Endothelial cell of umbilical vein (primary cell): Measurements from ENCODE around the gene ANKS1A. TPM values are rescaled to one million over a fixed set of nuclear protein-coding genes. Genes with fewer than 3 reads are reported as not detected.

Source experiments
- BruUV-seq: library from RNA; stranded (reverse); fragments of 400-500 nt; replicated peaks from 2 replicates; lab custom pipeline; 2021; lab: Mats Ljungman, UMichigan
- CTCF ChIA-PET: fragments of 300-600, 350-600 bp; sonication (Branson Sonifier 250); formaldehyde crosslinking; loops from one replicate; lab custom pipeline; 2021; ENCODE audit warnings: antibody characterized with exemption, inconsistent platforms; lab: Charles Lee
- POLR2A ChIA-PET: fragments of 300-600, 350-600 bp; sonication (Branson Sonifier 250); formaldehyde crosslinking; loops from one replicate; lab custom pipeline; 2021; ENCODE audit warnings: antibody characterized with exemption, inconsistent platforms; lab: Charles Lee
- DNase-seq: peaks from one replicate; pipeline ENCODE4 v3.0.0-alpha.2; 2011; ENCODE audit warnings: low read depth, low spot score
- FAIRE-seq: peaks from 2 replicates; lab custom pipeline; 2011; peaks lifted over from hg19 to GRCh38; lab: Jason Lieb, UNC
- H2AFZ ChIP-seq: 2 replicates; pipeline ENCODE4 v1.6.0; 2012; ENCODE audit warnings: low read depth, low read length, control low read depth, inconsistent platforms
- H3K27ac ChIP-seq: 2 replicates; pipeline ENCODE4 v1.5.1; 2011; ENCODE audit warnings: low read depth, mild to moderate bottlenecking, control low read depth, low read length, moderate library complexity; ENCODE audit not compliant: insufficient read depth
- H3K27me3 ChIP-seq, 2 experiments: 2 replicates each; pipeline versions ENCODE4 v1.6.0 to v1.6.1; 2011; ENCODE audit warnings: low read length in 2 of 2, mixed read lengths in 1 of 2; ENCODE audit not compliant: control insufficient read depth in 2 of 2, insufficient read depth in 2 of 2
- H3K36me3 ChIP-seq, 2 experiments: 2 replicates in 1 of 2; 3 replicates in 1 of 2; pipeline ENCODE4 v1.5.1; 2011; ENCODE audit warnings: low read length in 2 of 2, mild to moderate bottlenecking in 1 of 2, moderate library complexity in 1 of 2; ENCODE audit not compliant: control insufficient read depth in 2 of 2, insufficient read depth in 2 of 2; ENCODE audit errors: extremely low read depth in 1 of 2
- H3K4me1 ChIP-seq: 3 replicates; pipeline ENCODE4 v1.5.1; 2011; ENCODE audit warnings: mild to moderate bottlenecking, low read length; ENCODE audit not compliant: control insufficient read depth, insufficient read depth; ENCODE audit errors: extremely low read depth
- H3K4me2 ChIP-seq: 2 replicates; pipeline ENCODE4 v1.6.1; 2011; ENCODE audit warnings: low read length, control low read depth, mixed read lengths; ENCODE audit not compliant: insufficient read depth
- H3K4me3 ChIP-seq, 3 experiments: fragments of 200-600 bp in 1 of 3; sonication (generic), shearing (Covaris generic) in 1 of 3; replicated peaks in 1 of 3; 2 replicates each; pipeline ENCODE4 v1.5.1; 2011 to 2016; ENCODE audit warnings: control low read depth in 3 of 3, low read length in 3 of 3, mild to moderate bottlenecking in 2 of 3, inconsistent platforms in 1 of 3, low read depth in 1 of 3, moderate library complexity in 1 of 3; ENCODE audit not compliant: insufficient read depth in 1 of 3
- H3K79me2 ChIP-seq: 2 replicates; pipeline ENCODE4 v1.6.0; 2012; ENCODE audit warnings: low read length, inconsistent platforms; ENCODE audit not compliant: control insufficient read depth, insufficient read depth
- H3K9ac ChIP-seq: replicated peaks from 2 replicates; pipeline ENCODE3; 2011; ENCODE audit warnings: low read length, control low read depth; ENCODE audit not compliant: insufficient read depth; ENCODE audit errors: extremely low read depth
- H3K9me1 ChIP-seq: replicated peaks from 3 replicates; pipeline ENCODE4 v1.6.0; 2011; ENCODE audit warnings: mild to moderate bottlenecking, low read length; ENCODE audit not compliant: control insufficient read depth, insufficient read depth; ENCODE audit errors: extremely low read depth
- H3K9me3 ChIP-seq: replicated peaks from 2 replicates; pipeline ENCODE4 v1.5.1; 2012; ENCODE audit warnings: low read length, inconsistent platforms; ENCODE audit not compliant: control insufficient read depth, insufficient read depth
- H4K20me1 ChIP-seq: replicated peaks from 2 replicates; pipeline ENCODE3; 2011; ENCODE audit warnings: mild to moderate bottlenecking, low read length; ENCODE audit not compliant: control insufficient read depth, insufficient read depth; ENCODE audit errors: extremely low read depth
- CTCF ChIP-seq, 2 donors: IDR thresholded peaks; 1 replicate in 1 of 2; 2 replicates in 1 of 2; pipeline ENCODE4 v1.5.1; 2011; ENCODE audit warnings: low read length in 2 of 2, mild to moderate bottlenecking in 2 of 2, moderate library complexity in 2 of 2, control low read depth in 1 of 2, inconsistent platforms in 1 of 2, low read depth in 1 of 2; ENCODE audit not compliant: insufficient read depth in 1 of 2; ENCODE audit errors: extremely low read depth in 1 of 2
- EZH2 ChIP-seq: IDR thresholded peaks from 2 replicates; pipeline ENCODE4 v1.6.1; 2012; ENCODE audit warnings: borderline replicate concordance, low read depth, mild to moderate bottlenecking, moderate library complexity, low read length, inconsistent platforms; ENCODE audit not compliant: severe bottlenecking
- FOS ChIP-seq: IDR thresholded peaks from 2 replicates; pipeline ENCODE4 v1.6.1; 2011; ENCODE audit warnings: mild to moderate bottlenecking, low read length, moderate library complexity, borderline replicate concordance; ENCODE audit not compliant: insufficient read depth
- GATA2 ChIP-seq: IDR thresholded peaks from 2 replicates; pipeline ENCODE4 v1.7.0; 2011; ENCODE audit warnings: low read depth, mild to moderate bottlenecking, moderate library complexity, mixed read lengths, low read length; ENCODE audit not compliant: insufficient read length, insufficient read depth
- JUN ChIP-seq: IDR thresholded peaks from 2 replicates; pipeline ENCODE4 v1.6.1; 2011; ENCODE audit warnings: borderline replicate concordance, low read depth; ENCODE audit not compliant: insufficient read length, insufficient read depth
- MAX ChIP-seq: IDR thresholded peaks from 2 replicates; pipeline ENCODE4 v1.6.1; 2011; ENCODE audit not compliant: insufficient read depth, insufficient read length
- MYC ChIP-seq: IDR thresholded peaks from one replicate; pipeline ENCODE4 v1.6.1; 2011; ENCODE audit warnings: mild to moderate bottlenecking, low read depth, low read length
- POLR2A ChIP-seq: IDR thresholded peaks from 2 replicates; pipeline ENCODE4 v1.6.1; 2012; ENCODE audit warnings: low read depth, mild to moderate bottlenecking, control low read depth, low read length
- POLR2AphosphoS5 ChIP-seq: IDR thresholded peaks from 2 replicates; pipeline ENCODE4 v1.6.1; 2012; ENCODE audit warnings: low read depth, mild to moderate bottlenecking, control low read depth, low read length, moderate library complexity; ENCODE audit not compliant: insufficient read depth
- dilution Hi-C: fragments of 300-500 bp; cut with MboI; formaldehyde crosslinking; loops from one replicate; pipeline ENCODE4 v1.15.0; 2019; ENCODE audit warnings: low sequenced_read_pairs; ENCODE audit not compliant: extremely low pct_ligation_motif_present
- intact Hi-C: fragments of 100-400 bp; cut with micrococcal nuclease; formaldehyde crosslinking; loops from one replicate; pipeline ENCODE4 v1.10.0; 2022
- polyA plus RNA-seq, 4 experiments: library from polyadenylated mRNA; depleted of rRNA in 3 of 4; stranded (reverse) in 3 of 4; unstranded in 1 of 4; fragments of >200 nt; gene quantifications; 2 replicates each; pipeline versions ENCODE4 v1.2.1 to v1.2.3, GENCODE V29; 2011 to 2012; ENCODE audit warnings: missing spikeins in 1 of 4
- total RNA-seq: library from RNA; stranded (reverse); gene quantifications from 2 replicates; pipeline ENCODE4 v1.2.3, GENCODE V29; 2021

The ANKS1A gene
- total and polyA plus RNA-seq, 2 donors (not counting 3 experiments of a cell fraction or from before 2014, with no cell fraction given) = 8.9 to 26.1 TPM

GRCh38 chr6:34928695-34929094, 39.6 kb downstream of the ANKS1A start:
- CTCF ChIA-PET = no interaction called here

More at GRCh38 chr6:34928695-34929094, 39.6 kb downstream of the ANKS1A start:
- POLR2A ChIA-PET = no interaction called here
- H3K9ac ChIP-seq = no peak overlapping the region
- H2AFZ ChIP-seq = no peak overlapping the region
- no TSS peak for BruUV-seq
- DNase-seq (no peak), FAIRE-seq (no peak)
- H3K79me2 ChIP-seq = no peaks in the 10 kb centered on the region
- intact Hi-C loops (no loop called here), dilution Hi-C loops (no loop called here)
- H3K27ac ChIP-seq = no peak overlapping the region
- no peaks in the 10 kb centered on the region for H4K20me1 ChIP-seq
- H3K36me3 ChIP-seq = no peaks in the 10 kb centered on the region
- H3K4me1 ChIP-seq = no peaks in the 10 kb centered on the region
- no peaks in the 10 kb centered on the region for H3K27me3 ChIP-seq
- no peak overlapping the region for H3K4me2 ChIP-seq
- no peak for TF ChIP-seq EZH2
- TF ChIP-seq MAX = no peak
- TF ChIP-seq JUN = no peak
- TF ChIP-seq POLR2A = no peak
- no peak for TF ChIP-seq FOS
- no peak for TF ChIP-seq POLR2AphosphoS5
- TF ChIP-seq CTCF (IDR thresholded peaks at IDR 0.05; ENCODE audit: extremely low read depth in 1 of 2, insufficient read depth in 1 of 2, low read depth in 1 of 2, low read length in 2 of 2) = no peak
- no peak for TF ChIP-seq MYC
- no peak for TF ChIP-seq GATA2
- H3K9me3 ChIP-seq = no peaks in the 10 kb centered on the region
- no peak overlapping the region for H3K4me3 ChIP-seq
- no peaks in the 10 kb centered on the region for H3K9me1 ChIP-seq
